Measurements from ENCODE around the gene COL12A1.

GRCh38 chr6:75084018-75084417 is 121.8 kb downstream of the COL12A1 start:
- no peak for TF ChIP-seq SIN3A (IDR thresholded peaks at IDR 0.05; ENCODE audit: borderline replicate concordance, insufficient read depth, low read depth, low read length)
- no peak for TF ChIP-seq CTCF (IDR thresholded peaks at IDR 0.05)
- no peak for TF ChIP-seq TCF7L2 (IDR thresholded peaks at IDR 0.05; ENCODE audit: low read depth, low read length)
- no peak for TF ChIP-seq POLR2AphosphoS5 (IDR thresholded peaks at IDR 0.05; ENCODE audit: low read depth, low read length)
- no peak for TF ChIP-seq REST (IDR thresholded peaks at IDR 0.05; ENCODE audit: insufficient read depth in 1 of 2, low read depth in 2 of 2, low read length in 1 of 2)

Data from Panc1 (cell line).